Measurements from ENCODE around the gene UHRF1. TPM values are rescaled to one million over a fixed set of nuclear protein-coding genes. Genes with fewer than 3 reads are reported as not detected.
"Not testable (repeated sequence)": the region's sequence is repeated elsewhere in the genome, so short reads cannot be mapped to it uniquely, and the experiment has no call there.

The UHRF1 gene
- total RNA-seq = 10 to 100 TPM in 1 of 2 donors, 1 to 10 TPM in 1; 4.2 to 10.0 TPM
- long read RNA-seq, partial matches to known transcripts = 5 of 6 reads
- long read RNA-seq, other reads (novel, unspliced or antisense) = 0 of 6 reads

DNA sequence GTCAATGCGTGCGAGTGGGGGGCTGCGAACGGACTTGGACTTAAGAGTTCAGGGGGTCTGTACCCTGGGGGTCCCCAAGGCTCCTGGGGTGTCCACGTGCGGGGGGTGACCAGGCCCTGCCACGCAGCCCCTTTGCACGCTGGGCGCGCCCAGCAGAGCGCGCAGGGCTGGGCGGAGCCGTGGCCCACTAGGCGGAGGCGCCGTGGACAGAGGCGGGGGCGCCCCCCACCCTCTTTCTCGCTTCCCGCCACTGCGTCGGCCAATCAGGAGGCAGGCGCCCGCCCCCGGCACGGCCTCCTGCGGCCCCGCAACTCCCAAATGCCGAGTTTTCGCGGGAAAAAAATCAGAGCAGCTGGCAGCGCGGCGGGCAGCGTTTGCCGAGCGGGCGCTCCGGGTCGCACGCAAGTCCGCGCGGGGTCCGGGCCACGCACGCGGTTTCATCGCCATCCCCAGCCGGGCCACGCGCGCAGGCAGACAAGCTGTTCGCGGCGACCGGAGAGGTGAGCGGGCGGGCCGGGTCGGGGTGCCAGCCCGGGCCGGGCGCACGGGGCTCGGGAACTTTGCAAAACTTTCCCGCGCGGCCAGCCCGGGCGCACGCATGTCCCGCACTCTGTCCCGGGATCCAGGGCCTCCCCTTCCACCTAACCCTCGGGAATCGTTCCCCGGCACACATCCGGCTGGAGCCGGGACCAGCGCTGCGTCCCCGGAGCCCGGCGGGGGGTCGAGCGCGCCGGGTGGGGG is at the start of gene UHRF1:
Gene UHRF1, plus strand, starts transcription at position 346 of the 741 bp plus-strand sequence. CDS start 1,385 bp downstream, outside the sequence.
- DNase-seq = peak in 1 of 2 donors; percentile 23
- no peak for ATAC-seq

DNA sequence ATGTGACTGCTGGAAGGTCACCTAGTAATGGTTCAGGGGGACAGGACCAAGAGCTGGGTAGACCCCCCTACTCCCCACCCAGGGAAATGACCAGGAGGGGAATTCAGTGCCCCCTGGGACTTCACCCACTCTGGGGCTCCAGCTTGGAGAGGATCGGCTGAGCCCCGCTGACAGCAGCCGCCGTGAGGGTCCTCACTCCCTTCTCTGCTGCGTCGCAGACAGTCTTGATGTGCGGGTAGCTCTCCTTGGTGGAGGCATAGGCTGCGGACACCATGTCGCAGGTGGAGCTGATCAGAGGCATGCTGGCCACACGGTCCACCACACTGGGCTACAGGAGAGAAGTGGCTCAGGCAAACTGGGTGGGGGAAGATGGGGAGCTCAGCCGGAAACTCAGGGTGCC is 49.6 kb upstream of the UHRF1 start:
- intact Hi-C loops (cut with DNase I, micrococcal nuclease) = no loop called here
- ATAC-seq (no peak), DNase-seq (no peak)

More for the DNA sequence above, at the start of gene UHRF1:
- intact Hi-C loops (cut with DNase I, micrococcal nuclease) = no loop called here

GRCh38 chr19:4861147-4861546 is 48.2 kb upstream of the UHRF1 start:
- DNase-seq (peak; percentile 79 to 91), ATAC-seq (peak; percentile 97)
- intact Hi-C loops (cut with DNase I, micrococcal nuclease) = no loop called here

GRCh38 chr19:4866595-4867424 is 42.5 kb upstream of the UHRF1 start:
- DNase-seq (peak; percentile 72 to 82), ATAC-seq (peak; percentile 19)
- intact Hi-C loops (cut with DNase I, micrococcal nuclease) = no loop called here

- peak; percentile 95 to 98 for DNase-seq
- intact Hi-C loops (cut with DNase I, micrococcal nuclease) = no loop called here
- peak; percentile 91 for ATAC-seq
These were observed 41.6 kb upstream of the UHRF1 start, which contains the start of gene PLIN3 for GRCh38 chr19:4867534-4868285. Gene PLIN3, minus strand, starts transcription at chr19:4867667. Its CDS starts 6,273 bp downstream, at chr19:4861394.

DNA sequence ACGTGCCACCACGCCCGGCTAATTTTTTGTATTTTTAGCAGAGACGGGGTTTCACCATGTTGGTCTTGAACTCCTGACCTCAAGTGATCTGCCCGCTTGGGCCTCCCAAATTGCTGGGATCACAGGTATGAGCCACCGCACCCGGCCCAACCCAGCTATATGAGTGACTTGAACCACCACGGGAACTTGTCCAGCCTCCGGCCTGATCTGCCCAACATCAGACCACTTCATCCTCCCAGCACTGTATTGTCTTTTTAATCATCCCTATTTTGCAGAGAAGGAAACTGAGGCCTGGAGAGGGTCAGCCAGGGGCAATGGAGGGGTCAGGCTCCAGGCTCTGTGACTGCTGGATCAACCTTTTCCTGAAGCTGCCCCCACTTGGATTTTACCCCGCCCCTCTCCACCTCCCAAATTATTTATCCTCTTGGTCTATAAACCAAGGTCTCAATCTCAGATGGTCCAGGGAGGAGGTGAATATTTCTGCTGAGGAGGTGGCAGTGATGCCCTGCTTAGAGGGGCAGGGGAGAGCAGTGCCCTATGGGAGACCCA is 40.9 kb upstream of the UHRF1 start:
- DNase-seq (no peak), ATAC-seq (no peak)
- intact Hi-C loops (cut with DNase I, micrococcal nuclease) = no loop called here

DNA sequence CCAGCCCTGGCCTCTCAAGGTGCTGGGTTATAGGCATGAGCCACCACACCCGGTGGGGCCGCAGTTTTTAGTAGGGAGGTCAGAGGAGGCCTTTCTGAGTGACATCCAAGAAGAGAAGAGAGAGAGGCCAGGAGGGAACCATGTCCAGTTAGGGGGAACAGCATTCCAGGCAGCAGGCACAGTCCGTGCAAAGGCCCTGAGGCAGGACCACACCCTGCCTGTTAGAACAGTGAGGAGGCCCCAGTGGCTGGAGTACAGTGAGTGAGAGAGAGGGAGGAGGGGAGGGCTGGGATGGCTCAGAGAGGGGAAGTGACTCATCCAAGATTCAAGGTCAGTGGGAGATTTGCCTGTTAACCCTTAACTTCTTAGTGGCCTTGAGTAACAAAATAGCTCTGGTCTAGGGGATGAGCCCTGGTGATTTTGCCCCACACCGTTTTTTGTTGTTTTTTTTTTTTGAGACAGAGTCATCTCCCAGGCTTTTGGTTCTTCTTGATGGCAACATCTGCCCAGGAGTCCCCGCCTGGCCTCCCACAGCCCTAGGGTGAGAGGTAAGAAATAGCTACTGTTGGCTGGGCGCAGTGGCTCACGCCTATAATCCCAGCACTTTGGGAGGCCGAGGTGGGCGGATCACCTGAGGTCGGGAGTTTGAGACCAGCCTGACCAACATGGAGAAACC is 39.1 kb upstream of the UHRF1 start:
- DNase-seq (peak in 1 of 2 donors; percentile 69), ATAC-seq (peak; percentile 39)
- intact Hi-C loops (cut with DNase I, micrococcal nuclease) = loop anchor here in 1 of 2 donors (5.0 to 10.0 kb wide), 2 partner anchors 42 to 165 kb away; no protein-coding TSS in a partner anchor

- no peak for DNase-seq
- ATAC-seq = no peak
- intact Hi-C loops (cut with DNase I, micrococcal nuclease) = loop anchor here in 1 of 2 donors (5.0 to 10.0 kb wide), 2 partner anchors 41 to 163 kb away; no protein-coding TSS in a partner anchor
These were observed 37.6 kb upstream of the UHRF1 start for GRCh38 chr19:4871711-4872110.

- intact Hi-C loops (cut with DNase I, micrococcal nuclease) = loop anchor here in 1 of 2 donors (5.0 to 10.0 kb wide), 2 partner anchors 38 to 161 kb away; no protein-coding TSS in a partner anchor
- ATAC-seq (no peak), DNase-seq (no peak)
These were observed 35.4 kb upstream of the UHRF1 start for GRCh38 chr19:4873930-4874329.

DNA sequence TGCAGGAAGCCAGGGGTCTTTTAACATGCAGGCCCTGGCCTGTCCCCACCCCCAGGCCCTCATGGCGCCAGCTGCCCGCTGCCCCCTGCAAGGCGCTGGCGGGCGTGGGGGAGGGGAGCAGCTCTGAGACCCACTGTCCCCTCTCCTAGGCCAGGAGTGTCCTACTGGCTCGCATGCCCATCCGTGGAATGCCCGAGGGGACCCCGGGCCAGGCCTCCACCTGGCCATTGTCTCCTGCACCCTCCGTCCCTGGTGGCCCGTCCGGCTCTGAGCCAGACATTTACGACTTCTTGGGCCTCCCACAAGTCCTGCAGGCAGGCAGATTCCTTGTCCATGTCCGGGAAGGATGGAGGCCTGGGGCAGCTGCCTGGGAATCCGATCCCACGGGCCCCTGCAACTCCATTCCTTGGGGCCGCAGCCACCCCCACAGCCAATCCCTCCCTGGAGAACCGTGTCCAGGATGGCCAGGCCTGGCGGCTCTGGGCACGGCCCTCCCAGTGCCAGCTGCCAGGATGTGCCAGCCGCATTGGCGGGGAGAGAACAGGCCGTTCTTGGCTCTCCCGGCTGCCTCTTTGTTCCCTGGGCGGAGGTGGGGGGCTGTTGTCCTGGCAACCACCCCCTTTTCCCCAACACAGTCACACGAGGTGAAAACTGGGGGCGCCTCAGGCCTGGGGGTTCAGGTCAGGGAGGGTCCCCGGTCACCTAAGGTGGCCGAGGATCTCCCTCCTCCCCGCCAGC is 31.4 kb upstream of the UHRF1 start:
- DNase-seq = peak in 1 of 2 donors; percentile 65
- intact Hi-C loops (cut with DNase I, micrococcal nuclease) = loop anchor here in 1 of 2 donors (10.0 kb wide), 1 partner anchor 157 kb away; no protein-coding TSS in a partner anchor
- ATAC-seq = no peak

DNA sequence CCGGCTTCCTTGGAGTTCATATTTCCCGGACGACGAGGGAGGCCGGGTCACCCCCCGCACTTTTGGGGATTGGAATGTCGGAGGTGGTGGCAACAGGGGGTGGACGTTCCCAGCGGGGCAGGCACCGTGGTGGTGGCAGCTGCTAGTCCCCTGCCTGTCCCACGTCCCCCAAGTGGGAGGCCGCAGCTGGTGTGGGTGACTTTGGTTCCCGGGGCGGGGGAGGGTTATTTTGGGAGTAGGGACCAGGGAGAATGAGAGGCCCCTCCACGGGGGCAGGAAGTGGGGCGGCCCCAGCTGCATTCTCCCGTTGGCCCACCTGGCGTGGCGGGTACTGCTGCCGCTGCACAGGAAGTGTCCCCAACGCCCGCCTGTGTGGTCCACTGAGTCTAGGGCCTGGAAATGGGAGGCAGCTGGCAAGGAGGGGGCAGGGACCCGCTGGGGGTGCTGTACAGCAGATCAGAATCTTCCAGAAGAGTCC is 30.8 kb upstream of the UHRF1 start:
- intact Hi-C loops (cut with DNase I, micrococcal nuclease) = loop anchor here in 1 of 2 donors (10.0 kb wide), 1 partner anchor 156 kb away; no protein-coding TSS in a partner anchor
- ATAC-seq = no peak
- no peak for DNase-seq

DNA sequence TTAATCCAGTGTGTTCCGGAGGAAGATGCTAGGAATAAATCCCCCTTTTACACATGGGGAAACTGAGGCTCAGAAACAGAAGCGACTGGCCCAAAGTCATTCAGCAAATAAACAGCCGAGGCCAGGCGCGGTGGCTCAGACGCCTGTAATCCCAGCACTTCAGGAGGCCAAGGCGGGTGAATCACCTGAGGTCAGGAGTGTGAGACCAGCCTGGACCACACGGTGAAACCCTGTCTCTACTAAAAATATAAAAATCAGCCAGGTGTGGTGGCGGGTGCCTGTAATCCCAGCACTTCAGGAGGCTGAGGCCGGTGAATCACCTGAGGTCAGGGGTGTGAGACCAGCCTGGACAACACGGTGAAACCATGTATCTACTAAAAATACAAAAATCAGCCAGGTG is 30.3 kb upstream of the UHRF1 start:
- DNase-seq (no peak), ATAC-seq (no peak)
- intact Hi-C loops (cut with DNase I, micrococcal nuclease) = loop anchor here in 1 of 2 donors (10.0 kb wide), 1 partner anchor 156 kb away; no protein-coding TSS in a partner anchor

GRCh38 chr19:4882874-4883273 is 26.4 kb upstream of the UHRF1 start:
- DNase-seq; intact Hi-C loops (cut with DNase I, micrococcal nuclease); ATAC-seq: not testable (repeated sequence)

DNA sequence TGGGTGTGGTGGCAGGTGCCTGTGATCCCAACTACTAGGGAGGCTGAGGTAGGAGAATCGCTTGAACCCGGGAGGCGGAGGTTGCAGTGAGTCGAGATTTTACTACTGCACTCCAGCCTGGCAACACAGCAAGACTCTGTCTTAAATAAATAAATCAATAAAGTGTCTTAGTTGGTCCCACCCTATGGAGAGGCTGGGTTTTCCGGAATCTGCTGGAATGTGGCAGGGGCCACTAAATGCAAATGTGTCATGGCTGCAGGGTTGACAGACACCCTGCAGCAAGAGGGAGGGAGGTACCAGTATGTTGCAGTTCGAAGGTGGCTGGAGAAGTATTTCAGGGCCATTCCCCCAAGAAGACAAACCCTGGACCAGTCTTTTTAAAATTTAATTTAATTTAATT is 24.3 kb upstream of the UHRF1 start:
- intact Hi-C loops (cut with DNase I, micrococcal nuclease); DNase-seq; ATAC-seq: not testable (repeated sequence)

DNA sequence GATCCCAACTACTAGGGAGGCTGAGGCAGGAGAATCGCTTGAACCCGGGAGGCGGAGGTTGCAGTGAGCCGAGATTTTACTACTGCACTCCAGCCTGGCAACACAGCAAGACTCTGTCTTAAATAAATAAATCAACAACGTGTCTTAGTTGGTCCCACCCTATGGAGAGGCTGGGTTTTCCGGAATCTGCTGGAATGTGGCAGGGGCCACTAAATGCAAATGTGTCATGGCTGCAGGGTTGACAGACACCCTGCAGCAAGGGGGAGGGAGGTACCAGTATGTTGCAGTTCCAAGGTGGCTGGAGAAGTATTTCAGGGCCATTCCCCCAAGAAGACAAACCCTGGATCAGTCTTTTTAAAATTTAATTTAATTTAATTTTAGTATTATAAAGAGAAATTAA is 21.5 kb upstream of the UHRF1 start:
- ATAC-seq; intact Hi-C loops (cut with DNase I, micrococcal nuclease): not testable (repeated sequence)

DNA sequence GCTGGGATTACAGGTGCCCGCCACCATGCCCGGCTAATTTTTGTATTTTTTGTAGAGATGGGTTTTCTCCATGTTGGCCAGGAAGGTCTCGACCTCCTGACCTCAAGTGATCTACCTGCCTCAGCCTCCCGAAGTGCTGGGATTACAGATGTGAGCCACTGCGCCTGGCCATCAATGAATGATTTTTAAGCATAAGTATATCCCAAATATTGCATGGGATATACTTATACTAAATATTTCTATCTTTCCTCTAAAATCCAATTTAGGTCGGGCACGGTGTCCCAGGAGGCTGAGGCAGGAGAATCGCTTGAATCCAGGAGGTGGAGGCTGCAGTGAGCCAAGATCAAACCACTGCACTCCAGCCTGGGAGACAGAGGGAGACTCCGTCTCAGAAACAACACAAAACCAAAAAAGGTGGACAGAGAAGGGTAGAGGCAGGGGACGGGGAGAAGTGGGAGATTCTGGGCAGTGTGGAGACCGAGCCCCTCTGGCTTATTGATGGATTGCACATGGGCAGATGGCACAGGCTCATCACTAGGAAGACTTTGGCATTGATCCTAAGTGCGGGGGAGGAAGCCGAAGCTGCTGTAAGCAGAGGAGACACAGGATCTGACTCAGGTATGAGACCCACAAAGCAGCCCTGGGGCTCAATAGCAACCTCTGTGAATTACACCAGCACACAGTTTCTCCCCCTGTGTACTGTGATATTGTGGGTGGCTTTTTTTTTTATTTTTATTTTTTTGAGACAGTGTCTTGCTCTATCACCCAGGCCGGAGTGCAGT is 20.1 kb upstream of the UHRF1 start:
- intact Hi-C loops (cut with DNase I, micrococcal nuclease) = no loop called here
- DNase-seq (no peak), ATAC-seq (no peak)

More for the DNA sequence above, 21.5 kb upstream of the UHRF1 start:
- not testable (repeated sequence) for DNase-seq

Measured in left colon (tissue), 2 donors.